ENCODE results near the gene CLIC4. TPM values are rescaled to one million over a fixed set of nuclear protein-coding genes. Genes with fewer than 3 reads are reported as not detected.

Gene CLIC4
- polyA plus RNA-seq, 1 donor = 195 TPM

GRCh38 chr1:24858277-24858676, 113.0 kb downstream of the CLIC4 start:
- DNase-seq = no peak

DNA sequence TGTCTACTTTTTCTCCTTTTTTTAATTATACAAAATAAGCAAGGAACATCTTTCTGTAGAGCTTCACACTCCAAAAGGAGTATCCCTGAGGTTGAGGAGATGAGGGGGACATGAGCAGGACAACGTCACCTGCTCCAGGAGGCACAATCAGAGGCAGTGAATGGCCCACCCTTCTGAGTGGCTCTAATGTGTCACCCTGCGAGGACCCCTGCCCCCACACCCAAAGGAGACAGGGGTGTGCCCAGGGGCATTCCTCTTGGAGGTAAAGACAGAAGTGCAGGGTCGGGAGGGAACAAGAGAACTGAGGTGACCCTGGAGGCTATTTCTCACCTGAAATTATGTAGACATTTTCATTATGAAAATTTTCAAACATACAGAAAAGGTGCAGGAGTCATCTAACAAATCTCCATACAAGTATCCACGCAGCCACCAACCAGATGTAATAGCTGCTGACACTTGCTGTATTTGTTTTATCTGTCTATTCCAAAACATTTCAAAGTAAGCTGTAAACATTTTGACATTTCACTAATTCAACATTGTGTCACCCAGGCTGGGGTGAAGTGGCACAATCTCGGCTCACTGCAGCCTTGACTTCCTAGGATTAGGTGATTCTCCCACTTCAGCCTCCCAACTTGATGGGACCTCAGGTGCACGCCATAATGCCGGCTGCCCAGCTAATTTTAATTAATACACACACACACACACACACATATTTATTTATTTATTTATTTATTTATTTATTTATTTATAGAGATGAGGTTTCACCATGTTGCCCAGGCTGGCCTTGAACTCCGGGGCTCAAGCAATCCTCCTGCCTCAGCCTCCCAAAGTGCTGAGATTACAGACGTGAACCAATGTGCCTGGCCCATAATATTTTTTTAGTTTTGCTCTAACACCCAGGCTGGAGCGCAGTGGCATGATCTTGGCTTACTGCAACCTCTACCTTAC, 114.1 kb downstream of the CLIC4 start:
- DNase-seq = no peak

DNA sequence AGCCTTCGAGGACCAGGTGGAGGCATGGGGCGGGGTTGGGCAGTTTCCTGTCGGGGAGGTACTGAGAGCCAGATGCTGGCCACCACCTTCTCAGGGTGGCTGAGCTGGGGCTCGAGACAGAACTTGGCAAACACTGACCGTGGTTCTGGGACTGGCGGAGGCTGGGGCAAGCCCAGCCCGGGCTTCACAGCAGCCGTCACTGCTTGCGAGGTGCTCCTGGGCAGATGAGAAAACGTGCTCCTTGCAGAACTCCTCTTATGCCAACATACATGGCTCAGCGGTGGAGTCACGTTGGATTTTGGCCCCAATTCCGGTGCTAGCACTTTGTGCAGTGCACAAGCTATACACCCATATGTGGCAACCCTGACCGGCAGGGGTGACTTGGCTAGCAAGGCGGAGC, 115.6 kb downstream of the CLIC4 start:
- DNase-seq = no peak

DNA sequence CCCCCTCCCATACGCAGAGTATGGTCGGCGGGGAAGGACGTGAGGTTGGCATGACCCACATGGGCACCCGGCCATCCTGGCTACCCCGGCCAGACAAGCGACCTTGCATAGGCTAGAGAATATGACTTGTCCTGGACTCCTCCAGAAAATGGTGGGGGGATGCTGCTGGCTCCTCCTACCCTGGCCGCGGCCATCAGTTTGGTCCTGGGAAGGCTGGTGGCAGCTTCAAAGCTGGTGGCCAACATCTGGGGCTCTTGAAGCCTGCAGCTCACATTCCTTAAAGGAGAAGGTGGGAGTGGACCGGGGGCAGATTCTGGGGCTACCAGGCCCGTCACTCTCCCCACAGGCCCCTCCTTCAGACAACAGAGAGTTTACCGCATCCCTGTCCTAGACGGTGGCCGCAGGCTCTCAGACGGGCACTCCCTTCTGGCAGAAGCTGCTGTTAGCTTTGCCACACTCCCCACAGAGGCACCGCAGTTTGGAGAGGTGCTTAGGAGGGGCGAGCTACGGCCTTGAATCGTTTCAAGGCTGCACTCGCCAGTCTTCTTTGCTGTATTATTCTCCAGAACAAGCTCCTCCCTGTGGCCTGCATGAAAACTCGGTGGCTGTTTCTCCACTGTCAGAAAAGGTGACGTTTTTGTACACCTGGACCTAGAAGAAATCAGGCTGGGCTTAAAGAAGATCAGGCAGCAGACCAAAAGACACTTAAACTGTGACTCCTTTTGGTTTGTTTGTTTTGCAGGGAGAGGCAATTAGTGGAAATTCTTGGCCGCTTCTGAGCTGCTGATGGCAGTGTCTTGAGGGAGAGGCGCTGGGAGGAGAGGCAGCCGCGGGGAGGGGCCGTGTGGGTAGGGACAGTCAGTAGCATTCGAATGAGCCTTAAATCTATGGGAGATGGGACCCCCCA, 116.8 kb downstream of the CLIC4 start:
- DNase-seq = peak; percentile 11

GRCh38 chr1:24862775-24863483, 117.7 kb downstream of the CLIC4 start:
- DNase-seq = no peak

DNA sequence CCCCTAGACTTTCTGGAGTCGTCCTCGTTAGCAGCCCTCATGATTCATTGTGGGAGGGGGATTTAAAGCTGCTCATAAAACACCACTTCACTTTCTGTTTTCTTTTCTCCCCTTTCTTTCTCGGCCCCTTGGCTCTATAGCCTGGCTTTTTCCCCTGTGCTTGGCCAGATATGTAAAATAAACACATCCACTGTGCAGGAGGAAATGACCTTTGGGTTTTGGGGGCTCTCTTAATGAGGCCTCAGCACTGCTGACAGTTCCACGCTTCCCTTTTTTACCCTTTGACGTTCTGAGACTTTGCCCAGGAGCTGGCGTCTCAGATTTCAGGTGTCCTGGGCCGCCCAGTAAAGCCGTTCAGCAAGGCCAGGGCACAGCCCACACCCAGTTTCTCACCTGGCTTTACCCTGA, 119.1 kb downstream of the CLIC4 start:
- peak; percentile 53 for DNase-seq

DNA sequence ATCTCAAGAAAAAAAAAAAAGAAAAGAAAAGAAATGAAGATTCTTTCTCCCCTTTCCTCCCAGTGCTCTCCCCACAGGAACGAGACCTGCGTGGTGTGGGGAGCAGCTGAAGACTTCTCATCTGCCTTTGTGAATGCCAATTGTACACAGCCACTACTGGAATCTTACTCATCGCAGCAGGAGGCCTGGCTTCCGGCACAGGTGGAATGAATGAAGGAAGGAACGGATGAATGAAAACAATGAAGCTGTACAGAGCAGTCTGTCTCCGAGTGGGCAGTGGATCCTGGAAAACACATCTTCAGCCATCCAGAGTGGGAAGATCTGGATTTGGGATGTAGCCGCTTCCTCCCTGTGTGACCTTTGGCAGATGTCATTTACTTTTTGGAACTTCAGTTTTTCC, 119.9 kb downstream of the CLIC4 start:
- DNase-seq = no peak

DNA sequence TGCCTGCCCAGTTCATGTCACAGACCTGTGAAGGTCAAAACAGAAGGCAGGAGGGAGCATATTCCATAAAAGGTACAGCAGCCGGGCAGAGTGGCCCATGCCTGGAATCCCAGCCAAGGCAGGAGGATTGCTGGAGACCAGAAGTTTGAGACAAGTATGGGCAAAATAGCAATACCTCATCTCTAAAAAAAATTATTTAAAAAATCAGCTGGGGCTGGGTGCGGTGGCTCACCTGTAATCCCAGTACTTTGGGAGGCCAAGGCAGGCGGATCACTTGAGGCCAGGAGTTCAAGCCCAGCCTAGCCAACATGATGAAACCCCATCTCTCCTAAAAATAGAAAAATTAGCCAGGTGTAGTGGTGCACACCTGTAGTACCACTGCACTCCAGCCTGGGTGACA, 120.3 kb downstream of the CLIC4 start:
- no peak for DNase-seq

DNA sequence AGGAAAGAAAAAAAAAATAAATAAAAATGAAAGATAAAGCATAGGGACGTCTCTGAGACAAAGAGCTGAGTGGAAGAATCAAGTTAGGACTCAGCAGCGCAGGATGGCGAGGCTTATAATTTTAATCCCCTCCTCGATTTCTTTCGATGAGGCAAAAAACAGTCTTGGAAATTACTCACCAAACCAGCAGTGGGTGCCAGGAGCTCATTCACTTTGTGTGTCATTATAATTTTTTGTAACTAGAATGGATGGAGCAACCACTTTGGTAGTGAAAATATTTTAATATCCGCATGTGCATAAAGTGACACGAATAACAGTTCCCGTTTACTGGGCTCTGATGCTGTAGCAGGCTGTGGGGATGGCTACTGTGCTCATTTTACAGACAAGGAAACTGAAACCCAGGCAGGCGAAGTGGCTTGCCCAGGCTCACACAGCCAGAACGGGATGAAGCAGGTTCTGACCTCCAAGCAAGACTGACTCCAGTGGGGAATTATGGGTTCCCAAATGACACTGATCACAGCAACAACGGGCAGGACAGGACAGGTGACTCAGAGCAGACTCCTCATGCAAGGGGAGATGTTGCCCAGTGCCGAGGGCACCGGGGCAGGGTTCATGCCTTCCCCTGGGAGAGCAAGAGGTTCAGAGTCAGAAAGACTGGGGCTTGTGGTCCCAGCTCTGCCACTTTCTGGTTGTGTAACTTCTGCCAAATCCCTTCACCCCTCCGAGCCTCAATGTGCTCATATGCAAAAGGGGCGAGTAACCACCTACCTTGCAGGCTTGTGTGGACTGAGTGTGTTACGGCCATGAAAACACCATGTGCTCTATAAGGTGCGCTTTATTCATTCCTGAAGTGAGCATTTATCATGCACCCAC, 121.2 kb downstream of the CLIC4 start:
- no peak for DNase-seq

GRCh38 chr1:24867084-24867870, 122.0 kb downstream of the CLIC4 start:
- no peak for DNase-seq

GRCh38 chr1:24868016-24868875, 123.0 kb downstream of the CLIC4 start:
- no peak for DNase-seq

DNA sequence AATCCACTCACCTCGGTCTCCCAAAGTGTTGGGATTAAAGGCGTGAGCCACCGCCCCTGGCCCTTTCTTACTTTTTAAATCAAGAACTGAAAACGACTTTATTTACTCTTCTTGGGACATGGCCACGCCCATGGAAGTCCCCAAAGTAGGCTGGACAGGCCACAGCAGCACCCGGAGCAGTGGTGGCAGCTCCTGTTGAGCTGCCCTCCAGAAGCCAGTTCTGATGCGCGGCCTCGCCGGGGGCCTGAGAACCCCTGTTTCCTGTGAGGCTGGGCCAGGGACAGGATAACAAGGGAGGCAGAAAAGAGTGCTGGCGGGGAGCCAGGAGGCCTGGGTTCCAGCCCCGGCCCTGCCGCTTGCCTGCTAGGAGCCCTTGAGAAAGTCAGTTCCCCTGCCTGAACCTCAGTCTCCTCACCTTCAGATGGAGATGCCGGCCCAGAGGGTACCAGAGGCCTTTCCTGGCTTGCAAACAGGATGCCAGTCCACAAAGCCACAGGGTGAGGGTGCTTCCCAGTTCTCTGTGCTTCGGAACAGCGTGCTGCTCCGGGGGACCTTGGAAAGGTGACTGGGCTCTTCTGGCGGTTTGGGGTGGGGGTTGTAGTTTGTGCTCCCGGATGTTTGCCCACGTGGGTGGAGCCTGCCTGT, 125.4 kb downstream of the CLIC4 start:
- no peak for DNase-seq

DNA sequence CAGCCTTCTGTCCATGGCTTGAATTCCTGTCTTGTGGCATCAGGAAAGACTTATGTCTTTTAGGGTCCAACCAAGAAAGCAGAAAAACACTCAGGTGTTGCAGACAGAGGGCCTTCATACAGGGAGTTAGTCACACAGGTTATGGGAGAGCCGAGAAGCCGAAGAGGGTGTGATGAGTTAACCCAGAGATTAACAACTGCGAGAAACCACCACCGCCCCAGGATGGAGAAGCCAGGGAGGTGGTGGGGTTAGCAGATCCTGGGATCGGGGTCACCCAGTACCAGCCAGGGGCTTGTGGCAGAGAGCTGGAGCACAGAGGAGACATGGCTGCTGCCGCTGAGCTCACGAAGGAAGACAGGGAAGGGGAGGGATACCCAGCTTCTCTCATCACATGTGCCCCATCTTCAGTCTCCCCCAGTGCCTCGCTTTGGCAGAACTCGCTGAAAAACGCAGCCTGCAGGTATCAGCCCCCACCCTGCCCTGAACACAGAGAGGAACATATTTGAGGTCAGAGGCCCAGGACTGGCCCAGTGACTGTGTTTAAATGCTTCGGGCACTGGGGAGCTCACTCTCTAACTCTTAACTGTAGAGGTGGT, 126.2 kb downstream of the CLIC4 start:
- DNase-seq = no peak

- no peak for DNase-seq
Observed at GRCh38 chr1:24872061-24872850, 127.0 kb downstream of the CLIC4 start.

DNA sequence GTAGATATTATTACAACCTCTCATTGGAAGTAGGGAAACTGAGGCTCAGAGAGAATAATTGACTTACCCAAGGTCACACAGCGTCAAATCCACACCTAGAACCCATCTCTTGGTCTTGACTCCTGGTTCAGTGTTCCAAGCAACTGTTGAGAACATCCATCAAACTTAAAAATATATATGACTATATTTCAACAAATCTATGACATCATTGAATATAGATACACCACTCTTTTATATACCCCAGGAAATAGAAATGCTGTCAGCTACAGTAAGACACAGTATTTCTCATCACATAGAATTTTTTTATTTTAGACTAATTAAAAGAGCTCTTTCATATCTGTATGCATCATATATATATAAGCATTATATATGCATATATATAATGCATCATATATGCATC, 127.9 kb downstream of the CLIC4 start:
- no peak for DNase-seq

GRCh38 chr1:24874056-24874455, 128.8 kb downstream of the CLIC4 start:
- no peak for DNase-seq

DNA sequence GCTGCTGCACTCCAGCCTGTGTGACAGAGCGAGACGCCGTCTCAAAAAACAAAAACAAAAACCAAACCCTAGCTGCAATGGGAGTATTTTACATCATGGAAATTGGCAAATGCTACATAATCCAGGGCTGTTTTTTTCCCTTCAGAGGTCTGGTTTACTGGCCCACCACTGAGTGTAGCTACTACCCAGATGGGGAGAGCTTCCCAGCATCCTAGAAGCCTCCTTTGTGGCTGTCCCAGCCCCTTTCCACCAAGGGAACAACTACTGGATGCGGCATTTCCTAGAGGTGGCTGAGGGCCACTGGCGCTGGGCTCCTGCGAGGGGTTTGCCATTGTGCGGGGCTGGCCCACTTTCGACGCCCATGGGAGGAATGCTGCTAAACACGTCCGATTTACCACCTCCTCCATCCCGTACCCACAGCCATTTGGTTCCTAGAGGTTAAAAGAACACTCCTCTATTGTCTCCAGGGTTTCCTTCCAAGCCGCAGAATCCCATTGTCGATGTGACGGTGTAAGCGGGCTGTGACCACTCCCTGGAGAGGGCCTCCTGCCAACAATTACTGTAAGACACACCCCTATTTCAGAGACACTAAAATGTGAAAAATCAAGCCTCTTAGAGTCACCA, 129.5 kb downstream of the CLIC4 start:
- no peak for DNase-seq
